GM12892 (cell line): ENCODE results near the gene CPHXL.

ENCODE experiments used
- POLR2A ChIP-seq: IDR thresholded peaks from 2 replicates; pipeline ENCODE4 v1.6.1; 2011; ENCODE audit warnings: low read depth, low read length, control low read depth
- POLR2AphosphoS5 ChIP-seq: IDR thresholded peaks from 2 replicates; pipeline ENCODE4 v1.6.1; 2011; ENCODE audit warnings: low read depth, low read length, control low read depth

GRCh38 chr16:75763204-75763603, 36.9 kb upstream of the CPHXL start:
- TF ChIP-seq POLR2AphosphoS5 (no peak), POLR2A (no peak)
